ENCODE data around the gene MDGA2.

GRCh38 chr14:47332106-47332505 is 343.3 kb downstream of the MDGA2 start:
- no peak for TF ChIP-seq FOSL1 (tag; conservative IDR thresholded peaks at IDR 0.05)
- TF ChIP-seq HDAC2 (IDR thresholded peaks at IDR 0.05): no peak
- no peak for TF ChIP-seq CTCF (IDR thresholded peaks at IDR 0.05 in 2 of 3, conservative IDR thresholded peaks at IDR 0.05 in 1 of 3; ENCODE audit: insufficient read depth in 2 of 3, low read depth in 1 of 3, low read length in 3 of 3)
- no peak for TF ChIP-seq NR2C2 (CRISPR knock-in tag; IDR thresholded peaks at IDR 0.05)
- TF ChIP-seq NR2C2 (tag; IDR thresholded peaks at IDR 0.05): no peak
- TF ChIP-seq SIN3A (IDR thresholded peaks at IDR 0.05; ENCODE audit: borderline replicate concordance in 2 of 2, control insufficient read depth in 1 of 2, low read depth in 2 of 2, low read length in 2 of 2): no peak
- TF ChIP-seq KDM4B (IDR thresholded peaks at IDR 0.05; ENCODE audit: borderline replicate concordance in 2 of 2, low read depth in 1 of 2): no peak
- no peak for TF ChIP-seq HMGXB4 (CRISPR knock-in tag; IDR thresholded peaks at IDR 0.05)
- TF ChIP-seq POLR2A (conservative IDR thresholded peaks at IDR 0.05): no peak
- no peak for TF ChIP-seq ZNF449 (CRISPR knock-in tag; IDR thresholded peaks at IDR 0.05)
- no peak for TF ChIP-seq SPI1 (IDR thresholded peaks at IDR 0.05; ENCODE audit: borderline replicate concordance, low read depth, low read length)
- TF ChIP-seq RB1 (IDR thresholded peaks at IDR 0.05; ENCODE audit: low read depth): no peak
- no peak for TF ChIP-seq NR1H2 (CRISPR knock-in tag; IDR thresholded peaks at IDR 0.05)
- TF ChIP-seq POLR3G (IDR thresholded peaks at IDR 0.05; ENCODE audit: extremely low read depth, insufficient read length, insufficient replicate concordance): no peak
- no peak for TF ChIP-seq JUN (IDR thresholded peaks at IDR 0.05; ENCODE audit: borderline replicate concordance, low read depth, low read length)
- TF ChIP-seq JUN (CRISPR knock-in tag; IDR thresholded peaks at IDR 0.05; ENCODE audit: borderline replicate concordance): no peak

Measured in K562 (cell line).